ENCODE measurements around the gene EXOC6B.
"Not testable (repeated sequence)": the region's sequence is repeated elsewhere in the genome, so short reads cannot be mapped to it uniquely, and the experiment has no call there.

The EXOC6B gene

DNA sequence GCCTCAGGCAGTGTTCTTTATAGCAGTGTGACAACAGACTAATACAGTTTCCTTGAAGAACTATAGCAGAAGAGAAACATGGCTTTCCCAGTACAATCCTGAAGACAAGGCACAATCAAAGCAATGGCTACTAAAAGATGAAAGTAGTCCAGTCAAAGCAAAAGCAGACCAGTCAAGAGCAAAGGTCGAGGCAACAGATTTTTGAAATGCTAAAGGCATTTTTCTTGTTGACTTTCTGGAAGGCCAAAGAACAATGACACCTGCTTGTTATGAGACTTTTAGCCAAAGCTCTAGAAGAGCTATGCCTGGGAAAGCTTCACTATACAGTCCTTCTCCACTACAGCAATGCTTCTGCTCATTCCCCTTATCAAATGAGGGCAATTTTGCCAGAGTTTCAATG lies 269.9 kb downstream of the EXOC6B start:
- Histone ChIP-seq H3K9ac (ENCODE audit: low read depth, low read length, poor library complexity) (no peak overlapping the region), H4K8ac (ENCODE audit: low read depth, low read length) (no peak overlapping the region), H3K14ac (ENCODE audit: low read length) (no peak overlapping the region), H3K4me3 (ENCODE audit: low read length in 2 of 2) (no peak overlapping the region), H3K36me3 (replicated peaks in 1 of 2; ENCODE audit: control insufficient read depth in 2 of 2, insufficient read depth in 2 of 2, low read length in 2 of 2) (no peaks in the 10 kb centered on the region), H2BK15ac (ENCODE audit: low read length) (no peak overlapping the region), H3K18ac (ENCODE audit: low read length) (no peak overlapping the region), H3K27me3 (ENCODE audit: control insufficient read depth in 3 of 3, insufficient read depth in 3 of 3, low read depth in 1 of 3, low read length in 3 of 3) (no peaks in the 10 kb centered on the region), H2BK5ac (ENCODE audit: low read length) (no peak overlapping the region), H3K23ac (ENCODE audit: low read depth, low read length, poor library complexity) (no peak overlapping the region), H3K4me1 (ENCODE audit: control insufficient read depth in 2 of 2, insufficient read depth in 1 of 2, low read depth in 1 of 2, low read length in 2 of 2) (peaks cover 0 to under 1% of the 10 kb centered on the region in 2 donors), H2BK120ac (ENCODE audit: low read depth, low read length) (no peak overlapping the region), H3K4ac (ENCODE audit: low read length) (no peak overlapping the region), H2BK12ac (ENCODE audit: low read length) (no peak overlapping the region), H4K91ac (ENCODE audit: low read depth, low read length, poor library complexity) (no peak overlapping the region), H3K4me2 (ENCODE audit: insufficient read depth, low read length, poor library complexity, severe bottlenecking) (no peak overlapping the region), H2AK5ac (ENCODE audit: low read depth, low read length) (no peak overlapping the region), H2AFZ (ENCODE audit: low read length) (no peak overlapping the region), H3K79me1 (ENCODE audit: low read depth, low read length) (no peaks in the 10 kb centered on the region), H3K9me3 (replicated peaks in 1 of 2; ENCODE audit: control insufficient read depth in 2 of 2, insufficient read depth in 1 of 2, low read depth in 1 of 2, low read length in 2 of 2) (peaks cover 0 to 4% of the 10 kb centered on the region in 2 donors), H3K27ac (replicated peaks; ENCODE audit: low read length) (no peak overlapping the region)
- DNase-seq (ENCODE audit: low spot score) = no peak
- no CpG with 5 or more reads among the region's 1 CpG for WGBS, 2 donors (ENCODE audit: extremely low coverage in 2 of 2, insufficient read length in 2 of 2, insufficient replicate concordance in 1 of 2)

DNA sequence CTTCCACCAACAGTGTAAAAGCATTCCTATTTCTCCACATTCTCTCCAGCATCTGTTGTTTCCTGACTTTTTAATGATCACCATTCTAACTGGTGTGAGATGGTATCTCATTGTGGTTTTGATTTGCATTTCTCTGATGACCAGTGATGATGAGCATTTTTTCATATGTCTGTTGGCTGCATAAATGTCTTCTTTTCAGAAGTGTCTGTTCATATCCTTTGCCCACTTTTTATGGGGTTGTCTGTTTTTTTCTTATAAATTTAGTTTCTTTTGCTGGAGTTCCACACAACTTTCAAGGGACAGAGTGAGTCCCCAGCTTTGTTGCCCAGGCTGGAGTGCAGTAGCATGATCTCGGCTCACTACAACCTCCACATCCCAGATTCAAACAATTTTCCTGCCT lies 270.5 kb downstream of the EXOC6B start:
- H3K14ac ChIP-seq (ENCODE audit: low read length); H2BK5ac ChIP-seq (ENCODE audit: low read length); H3K23ac ChIP-seq (ENCODE audit: low read depth, low read length, poor library complexity); H3K4me3 ChIP-seq (ENCODE audit: low read length in 2 of 2); H3K4me1 ChIP-seq (ENCODE audit: control insufficient read depth in 2 of 2, insufficient read depth in 1 of 2, low read depth in 1 of 2, low read length in 2 of 2); H2BK120ac ChIP-seq (ENCODE audit: low read depth, low read length); H3K36me3 ChIP-seq (replicated peaks in 1 of 2; ENCODE audit: control insufficient read depth in 2 of 2, insufficient read depth in 2 of 2, low read length in 2 of 2); H2AK5ac ChIP-seq (ENCODE audit: low read depth, low read length); H3K4ac ChIP-seq (ENCODE audit: low read length); H3K27ac ChIP-seq (replicated peaks; ENCODE audit: low read length); H3K9ac ChIP-seq (ENCODE audit: low read depth, low read length, poor library complexity); H3K18ac ChIP-seq (ENCODE audit: low read length); H2BK12ac ChIP-seq (ENCODE audit: low read length); H3K79me1 ChIP-seq (ENCODE audit: low read depth, low read length); H4K8ac ChIP-seq (ENCODE audit: low read depth, low read length); H4K91ac ChIP-seq (ENCODE audit: low read depth, low read length, poor library complexity); H3K27me3 ChIP-seq (ENCODE audit: control insufficient read depth in 3 of 3, insufficient read depth in 3 of 3, low read depth in 1 of 3, low read length in 3 of 3); H2BK15ac ChIP-seq (ENCODE audit: low read length); H3K4me2 ChIP-seq (ENCODE audit: insufficient read depth, low read length, poor library complexity, severe bottlenecking); H3K9me3 ChIP-seq (replicated peaks in 1 of 2; ENCODE audit: control insufficient read depth in 2 of 2, insufficient read depth in 1 of 2, low read depth in 1 of 2, low read length in 2 of 2); DNase-seq (ENCODE audit: low spot score); H2AFZ ChIP-seq (ENCODE audit: low read length): not testable (repeated sequence)
- WGBS, 2 donors (ENCODE audit: extremely low coverage in 2 of 2, insufficient read length in 2 of 2, insufficient replicate concordance in 1 of 2) = no CpG with 5 or more reads among the region's 1 CpG

DNA sequence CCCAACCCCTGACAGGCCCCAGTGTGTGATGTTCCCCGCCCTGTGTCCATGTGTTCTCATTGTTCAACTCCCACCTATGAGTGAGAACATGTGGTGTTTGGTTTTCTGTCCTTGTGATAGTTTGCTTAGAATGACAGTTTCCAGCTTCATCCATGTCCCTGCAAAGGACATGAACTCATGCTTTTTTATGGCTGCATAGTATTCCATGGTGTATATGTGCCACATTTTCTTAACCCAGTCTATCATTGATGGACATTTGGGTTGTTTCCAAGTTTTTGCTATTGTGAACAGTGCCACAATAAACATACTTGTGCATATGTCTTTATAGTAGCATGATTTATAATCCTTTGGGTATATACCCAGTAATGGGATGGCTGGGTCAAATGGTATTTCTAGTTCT lies 270.9 kb downstream of the EXOC6B start:
- H3K4me3 ChIP-seq (ENCODE audit: low read length in 2 of 2); H2BK120ac ChIP-seq (ENCODE audit: low read depth, low read length); H3K27ac ChIP-seq (replicated peaks; ENCODE audit: low read length); H3K36me3 ChIP-seq (replicated peaks in 1 of 2; ENCODE audit: control insufficient read depth in 2 of 2, insufficient read depth in 2 of 2, low read length in 2 of 2); H3K79me1 ChIP-seq (ENCODE audit: low read depth, low read length); H4K91ac ChIP-seq (ENCODE audit: low read depth, low read length, poor library complexity); H3K14ac ChIP-seq (ENCODE audit: low read length); H3K18ac ChIP-seq (ENCODE audit: low read length); H2BK5ac ChIP-seq (ENCODE audit: low read length); H3K23ac ChIP-seq (ENCODE audit: low read depth, low read length, poor library complexity); H3K27me3 ChIP-seq (ENCODE audit: control insufficient read depth in 3 of 3, insufficient read depth in 3 of 3, low read depth in 1 of 3, low read length in 3 of 3); H2BK12ac ChIP-seq (ENCODE audit: low read length); H3K9me3 ChIP-seq (replicated peaks in 1 of 2; ENCODE audit: control insufficient read depth in 2 of 2, insufficient read depth in 1 of 2, low read depth in 1 of 2, low read length in 2 of 2); H3K9ac ChIP-seq (ENCODE audit: low read depth, low read length, poor library complexity); H3K4ac ChIP-seq (ENCODE audit: low read length); H2AFZ ChIP-seq (ENCODE audit: low read length); H2AK5ac ChIP-seq (ENCODE audit: low read depth, low read length); H3K4me1 ChIP-seq (ENCODE audit: control insufficient read depth in 2 of 2, insufficient read depth in 1 of 2, low read depth in 1 of 2, low read length in 2 of 2); H2BK15ac ChIP-seq (ENCODE audit: low read length); DNase-seq (ENCODE audit: low spot score); H4K8ac ChIP-seq (ENCODE audit: low read depth, low read length); H3K4me2 ChIP-seq (ENCODE audit: insufficient read depth, low read length, poor library complexity, severe bottlenecking): not testable (repeated sequence)
- no CpG with 5 or more reads among the region's 1 CpG for WGBS, 2 donors (ENCODE audit: extremely low coverage in 2 of 2, insufficient read length in 2 of 2, insufficient replicate concordance in 1 of 2)

DNA sequence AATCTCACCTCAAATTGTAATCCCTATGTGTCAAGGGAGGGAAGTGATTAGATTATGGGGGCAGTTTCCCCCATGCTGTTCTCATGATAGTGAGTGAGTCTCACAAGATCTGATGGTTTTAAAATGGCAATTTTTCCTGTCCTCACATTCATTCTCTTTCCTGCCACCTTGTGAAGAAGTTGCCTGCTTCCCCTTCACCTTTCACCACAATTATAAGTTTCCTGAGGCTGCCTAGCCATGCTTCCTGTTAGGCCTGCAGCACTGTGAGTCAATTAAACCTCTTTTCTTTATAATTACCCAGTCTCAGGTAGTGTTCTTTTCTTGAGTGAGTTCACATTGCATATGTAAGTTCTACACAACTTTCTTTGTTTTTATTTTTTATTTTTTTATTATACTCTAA lies 271.5 kb downstream of the EXOC6B start:
- Histone ChIP-seq H3K36me3 (replicated peaks in 1 of 2; ENCODE audit: control insufficient read depth in 2 of 2, insufficient read depth in 2 of 2, low read length in 2 of 2) (no peaks in the 10 kb centered on the region), H3K4ac (ENCODE audit: low read length) (no peak overlapping the region), H4K8ac (ENCODE audit: low read depth, low read length) (no peak overlapping the region), H3K79me1 (ENCODE audit: low read depth, low read length) (no peaks in the 10 kb centered on the region), H3K27ac (replicated peaks; ENCODE audit: low read length) (no peak overlapping the region), H2BK120ac (ENCODE audit: low read depth, low read length) (no peak overlapping the region), H3K27me3 (ENCODE audit: control insufficient read depth in 3 of 3, insufficient read depth in 3 of 3, low read depth in 1 of 3, low read length in 3 of 3) (no peaks in the 10 kb centered on the region), H3K4me3 (ENCODE audit: low read length in 2 of 2) (no peak overlapping the region), H3K4me1 (ENCODE audit: control insufficient read depth in 2 of 2, insufficient read depth in 1 of 2, low read depth in 1 of 2, low read length in 2 of 2) (no peaks in the 10 kb centered on the region), H3K4me2 (ENCODE audit: insufficient read depth, low read length, poor library complexity, severe bottlenecking) (no peak overlapping the region), H2BK15ac (ENCODE audit: low read length) (no peak overlapping the region), H2BK5ac (ENCODE audit: low read length) (no peak overlapping the region), H2AFZ (ENCODE audit: low read length) (no peak overlapping the region), H3K9me3 (replicated peaks in 1 of 2; ENCODE audit: control insufficient read depth in 2 of 2, insufficient read depth in 1 of 2, low read depth in 1 of 2, low read length in 2 of 2) (peaks cover 0 to 4% of the 10 kb centered on the region in 2 donors), H3K18ac (ENCODE audit: low read length) (no peak overlapping the region), H3K14ac (ENCODE audit: low read length) (no peak overlapping the region), H4K91ac (ENCODE audit: low read depth, low read length, poor library complexity) (no peak overlapping the region), H3K9ac (ENCODE audit: low read depth, low read length, poor library complexity) (no peak overlapping the region), H2BK12ac (ENCODE audit: low read length) (no peak overlapping the region), H2AK5ac (ENCODE audit: low read depth, low read length) (no peak overlapping the region), H3K23ac (ENCODE audit: low read depth, low read length, poor library complexity) (no peak overlapping the region)
- no peak for DNase-seq (ENCODE audit: low spot score)

Data from neuronal stem cell (in vitro differentiated cells).